Measurements from ENCODE around the gene RXFP3. TPM values are rescaled to one million over a fixed set of nuclear protein-coding genes. Genes with fewer than 3 reads are reported as not detected.
A peak's percentile ranks its signal among the peaks of the same experiment; 100 is the strongest.

The RXFP3 gene
- total and polyA plus RNA-seq, 9 donors, result 0.24 TPM; not detected in 8

- Histone ChIP-seq H3K4me1 (ENCODE audit: insufficient read depth) (peaks cover 12% of the 10 kb centered on the region), H3K4me3 (no peak overlapping the region), H3K36me3 (no peaks in the 10 kb centered on the region), H3K27ac (peak overlapping the region in 1 of 2 donors; percentile 26), H3K27me3 (no peaks in the 10 kb centered on the region), H3K9me3 (no peaks in the 10 kb centered on the region)
- TF ChIP-seq POLR2A (IDR thresholded peaks at IDR 0.05), result no peak
- no peak for TF ChIP-seq EP300 (IDR thresholded peaks at IDR 0.05)
- TF ChIP-seq, protein P1, sequence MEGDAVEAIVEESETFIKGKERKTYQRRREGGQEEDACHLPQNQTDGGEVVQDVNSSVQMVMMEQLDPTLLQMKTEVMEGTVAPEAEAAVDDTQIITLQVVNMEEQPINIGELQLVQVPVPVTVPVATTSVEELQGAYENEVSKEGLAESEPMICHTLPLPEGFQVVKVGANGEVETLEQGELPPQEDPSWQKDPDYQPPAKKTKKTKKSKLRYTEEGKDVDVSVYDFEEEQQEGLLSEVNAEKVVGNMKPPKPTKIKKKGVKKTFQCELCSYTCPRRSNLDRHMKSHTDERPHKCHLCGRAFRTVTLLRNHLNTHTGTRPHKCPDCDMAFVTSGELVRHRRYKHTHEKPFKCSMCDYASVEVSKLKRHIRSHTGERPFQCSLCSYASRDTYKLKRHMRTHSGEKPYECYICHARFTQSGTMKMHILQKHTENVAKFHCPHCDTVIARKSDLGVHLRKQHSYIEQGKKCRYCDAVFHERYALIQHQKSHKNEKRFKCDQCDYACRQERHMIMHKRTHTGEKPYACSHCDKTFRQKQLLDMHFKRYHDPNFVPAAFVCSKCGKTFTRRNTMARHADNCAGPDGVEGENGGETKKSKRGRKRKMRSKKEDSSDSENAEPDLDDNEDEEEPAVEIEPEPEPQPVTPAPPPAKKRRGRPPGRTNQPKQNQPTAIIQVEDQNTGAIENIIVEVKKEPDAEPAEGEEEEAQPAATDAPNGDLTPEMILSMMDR (IDR thresholded peaks at IDR 0.05), result no peak
- intact Hi-C loops (cut with DNase I), result no loop called here
- 25 to 43% (median 35%) methylated on average over 1 of the region's 1 CpG for WGBS, 3 donors
- DNase-seq, result no peak
Measured at GRCh38 chr5:33976307-33976706, 40.1 kb downstream of the RXFP3 start.

GRCh38 chr5:33978306-33978705 lies 42.1 kb downstream of the RXFP3 start:
- Histone ChIP-seq H3K9me3 (no peaks in the 10 kb centered on the region), H3K36me3 (no peaks in the 10 kb centered on the region), H3K4me3 (no peak overlapping the region), H3K4me1 (ENCODE audit: insufficient read depth) (peaks cover 10% of the 10 kb centered on the region), H3K27me3 (no peaks in the 10 kb centered on the region), H3K27ac (no peak overlapping the region)
- DNase-seq, result no peak
- TF ChIP-seq, protein P1 (IDR thresholded peaks at IDR 0.05), result no peak
- TF ChIP-seq POLR2A (IDR thresholded peaks at IDR 0.05) (no peak), EP300 (IDR thresholded peaks at IDR 0.05) (no peak)
- 92 to 98% (median 93%) methylated on average over 1 of the region's 1 CpG for WGBS, 3 donors
- intact Hi-C loops (cut with DNase I), result no loop called here

GRCh38 chr5:33980030-33980429 lies 43.8 kb downstream of the RXFP3 start:
- no peak for DNase-seq
- intact Hi-C loops (cut with DNase I), result no loop called here
- peaks cover 5% of the 10 kb centered on the region for H3K4me1 ChIP-seq (ENCODE audit: insufficient read depth)
- no peaks in the 10 kb centered on the region for H3K36me3 ChIP-seq
- no peak overlapping the region for H3K4me3 ChIP-seq
- 70 to 88% (median 75%) methylated on average over 3 of the region's 3 CpGs for WGBS, 3 donors
- no peak overlapping the region for H3K27ac ChIP-seq
- no peak for TF ChIP-seq POLR2A (IDR thresholded peaks at IDR 0.05)
- TF ChIP-seq, protein P1 (IDR thresholded peaks at IDR 0.05), result no peak
- H3K9me3 ChIP-seq, result no peaks in the 10 kb centered on the region
- H3K27me3 ChIP-seq, result no peaks in the 10 kb centered on the region

DNA sequence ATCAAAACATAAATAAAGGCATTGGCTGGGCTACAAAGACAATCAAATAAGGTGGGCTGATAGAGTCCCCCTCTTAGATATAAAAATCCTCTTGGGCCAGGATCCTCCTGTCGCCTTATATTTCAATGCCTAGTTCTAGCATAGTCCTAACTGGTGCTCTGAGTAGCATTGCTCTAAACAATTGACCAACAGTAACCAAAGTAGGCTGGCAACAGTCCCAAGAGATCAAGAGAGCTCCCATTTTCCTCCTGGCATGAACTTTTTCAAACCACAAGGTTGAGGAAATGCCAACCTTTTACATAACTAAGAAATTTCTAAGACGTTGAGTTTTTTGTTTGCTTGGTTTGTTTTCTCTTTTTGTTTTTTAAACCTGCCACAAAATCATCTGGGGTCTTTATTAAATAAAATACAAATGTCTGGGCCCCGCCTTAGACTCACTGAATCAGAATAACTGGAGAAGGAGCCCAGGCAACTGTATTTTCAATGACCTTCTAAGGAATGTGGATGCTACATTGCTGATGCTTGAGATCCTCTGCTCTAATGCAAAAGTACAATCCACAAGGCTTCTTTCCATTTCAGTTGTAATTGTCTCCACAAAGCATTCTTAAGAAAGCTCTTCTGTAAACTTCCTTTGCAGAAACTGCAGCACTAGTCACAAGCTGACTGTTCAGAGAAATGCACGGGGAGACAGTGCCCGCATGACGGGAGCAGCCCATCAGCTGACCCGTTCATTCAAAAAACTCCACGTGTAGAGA lies 45.4 kb downstream of the RXFP3 start:
- Histone ChIP-seq H3K36me3 (no peaks in the 10 kb centered on the region), H3K4me1 (ENCODE audit: insufficient read depth) (no peaks in the 10 kb centered on the region), H3K27ac (no peak overlapping the region), H3K9me3 (no peaks in the 10 kb centered on the region), H3K27me3 (no peaks in the 10 kb centered on the region), H3K4me3 (no peak overlapping the region)
- DNase-seq, result no peak
- intact Hi-C loops (cut with DNase I), result no loop called here
- 76 to 77% (median 76%) methylated on average over 8 of the region's 8 CpGs for WGBS, 3 donors
- TF ChIP-seq EP300 (IDR thresholded peaks at IDR 0.05), result no peak
- TF ChIP-seq, protein P1 (IDR thresholded peaks at IDR 0.05), result no peak
- TF ChIP-seq POLR2A (IDR thresholded peaks at IDR 0.05), result no peak

Measured in ovary (tissue), 9 donors.